GM21786 (cell line): ENCODE results near the gene TIMM44.
"Not testable (repeated sequence)": the region's sequence is repeated elsewhere in the genome, so short reads cannot be mapped to it uniquely, and the experiment has no call there.

Experiments used
- ATAC-seq: cut with Tn5 transposase; IDR thresholded peaks from one replicate; pipeline ENCODE4 v1.9.1; 2021; ENCODE audit not compliant: unreplicated experiment

TIMM44 gene

GRCh38 chr19:7902796-7903243 lies 40.6 kb downstream of the TIMM44 start:
- ATAC-seq, result no peak

GRCh38 chr19:7901337-7901736 lies 42.1 kb downstream of the TIMM44 start:
- ATAC-seq, result no peak

- no peak for ATAC-seq
These were observed 42.5 kb downstream of the TIMM44 start for GRCh38 chr19:7900931-7901330.

- ATAC-seq, result no peak
These were observed 43.0 kb downstream of the TIMM44 start for GRCh38 chr19:7900401-7900870.

- no peak for ATAC-seq
These were observed 43.6 kb downstream of the TIMM44 start for GRCh38 chr19:7899751-7900378.

GRCh38 chr19:7898967-7899366 lies 44.5 kb downstream of the TIMM44 start:
- ATAC-seq, result no peak

GRCh38 chr19:7897292-7897691 lies 46.2 kb downstream of the TIMM44 start:
- no peak for ATAC-seq

GRCh38 chr19:7895565-7895964 lies 47.9 kb downstream of the TIMM44 start:
- no peak for ATAC-seq

- ATAC-seq, result no peak
These were observed 48.7 kb downstream of the TIMM44 start for GRCh38 chr19:7894612-7895309.

- ATAC-seq, result not testable (repeated sequence)
These were observed 49.9 kb downstream of the TIMM44 start for GRCh38 chr19:7893362-7894101.

- ATAC-seq, result no peak
These were observed 54.6 kb downstream of the TIMM44 start for GRCh38 chr19:7888826-7889217.

GRCh38 chr19:7888145-7888825 lies 55.2 kb downstream of the TIMM44 start, which contains the start of gene LRRC8E:
TSS of gene LRRC8E (plus strand) at chr19:7888510. CDS start at chr19:7895604, 7,094 bp downstream.
- no peak for ATAC-seq

- ATAC-seq, result no peak
These were observed 55.9 kb downstream of the TIMM44 start for GRCh38 chr19:7887408-7888144.

GRCh38 chr19:7885818-7886217 lies 57.6 kb downstream of the TIMM44 start:
- ATAC-seq, result no peak

GRCh38 chr19:7883796-7884570 lies 59.5 kb downstream of the TIMM44 start:
- ATAC-seq, result no peak

- ATAC-seq, result no peak
These were observed 60.4 kb downstream of the TIMM44 start for GRCh38 chr19:7883105-7883504.

GRCh38 chr19:7881910-7882309 lies 61.6 kb downstream of the TIMM44 start:
- ATAC-seq, result no peak

GRCh38 chr19:7879836-7880235 lies 63.6 kb downstream of the TIMM44 start:
- no peak for ATAC-seq

- no peak for ATAC-seq
These were observed 64.2 kb downstream of the TIMM44 start for GRCh38 chr19:7879111-7879807.
